Endothelial cell of umbilical vein (primary cell): ENCODE measurements around the gene RNF135. TPM values are rescaled to one million over a fixed set of nuclear protein-coding genes. Genes with fewer than 3 reads are reported as not detected.

ENCODE experiments used
- BruUV-seq: library from RNA; stranded (reverse); fragments of 400-500 nt; replicated peaks from 2 replicates; lab custom pipeline; 2021; lab: Mats Ljungman, UMichigan
- CTCF ChIA-PET: fragments of 300-600, 350-600 bp; sonication (Branson Sonifier 250); formaldehyde crosslinking; loops from one replicate; lab custom pipeline; 2021; ENCODE audit warnings: antibody characterized with exemption, inconsistent platforms; lab: Charles Lee
- POLR2A ChIA-PET: fragments of 300-600, 350-600 bp; sonication (Branson Sonifier 250); formaldehyde crosslinking; loops from one replicate; lab custom pipeline; 2021; ENCODE audit warnings: antibody characterized with exemption, inconsistent platforms; lab: Charles Lee
- DNase-seq: peaks from one replicate; pipeline ENCODE4 v3.0.0-alpha.2; 2011; ENCODE audit warnings: low read depth, low spot score
- FAIRE-seq: peaks from 2 replicates; lab custom pipeline; 2011; peaks lifted over from hg19 to GRCh38; lab: Jason Lieb, UNC
- H2AFZ ChIP-seq: 2 replicates; pipeline ENCODE4 v1.6.0; 2012; ENCODE audit warnings: low read depth, low read length, control low read depth, inconsistent platforms
- H3K27ac ChIP-seq: 2 replicates; pipeline ENCODE4 v1.5.1; 2011; ENCODE audit warnings: low read depth, mild to moderate bottlenecking, control low read depth, low read length, moderate library complexity; ENCODE audit not compliant: insufficient read depth
- H3K27me3 ChIP-seq, 2 experiments: 2 replicates each; pipeline versions ENCODE4 v1.6.0 to v1.6.1; 2011; ENCODE audit warnings: low read length in 2 of 2, mixed read lengths in 1 of 2; ENCODE audit not compliant: control insufficient read depth in 2 of 2, insufficient read depth in 2 of 2
- H3K36me3 ChIP-seq, 2 experiments: 2 replicates in 1 of 2; 3 replicates in 1 of 2; pipeline ENCODE4 v1.5.1; 2011; ENCODE audit warnings: low read length in 2 of 2, mild to moderate bottlenecking in 1 of 2, moderate library complexity in 1 of 2; ENCODE audit not compliant: control insufficient read depth in 2 of 2, insufficient read depth in 2 of 2; ENCODE audit errors: extremely low read depth in 1 of 2
- H3K4me1 ChIP-seq: 3 replicates; pipeline ENCODE4 v1.5.1; 2011; ENCODE audit warnings: mild to moderate bottlenecking, low read length; ENCODE audit not compliant: control insufficient read depth, insufficient read depth; ENCODE audit errors: extremely low read depth
- H3K4me2 ChIP-seq: 2 replicates; pipeline ENCODE4 v1.6.1; 2011; ENCODE audit warnings: low read length, control low read depth, mixed read lengths; ENCODE audit not compliant: insufficient read depth
- H3K4me3 ChIP-seq, 3 experiments: fragments of 200-600 bp in 1 of 3; sonication (generic), shearing (Covaris generic) in 1 of 3; replicated peaks in 1 of 3; 2 replicates each; pipeline ENCODE4 v1.5.1; 2011 to 2016; ENCODE audit warnings: control low read depth in 3 of 3, low read length in 3 of 3, mild to moderate bottlenecking in 2 of 3, inconsistent platforms in 1 of 3, low read depth in 1 of 3, moderate library complexity in 1 of 3; ENCODE audit not compliant: insufficient read depth in 1 of 3
- H3K79me2 ChIP-seq: 2 replicates; pipeline ENCODE4 v1.6.0; 2012; ENCODE audit warnings: low read length, inconsistent platforms; ENCODE audit not compliant: control insufficient read depth, insufficient read depth
- H3K9ac ChIP-seq: replicated peaks from 2 replicates; pipeline ENCODE3; 2011; ENCODE audit warnings: low read length, control low read depth; ENCODE audit not compliant: insufficient read depth; ENCODE audit errors: extremely low read depth
- H3K9me1 ChIP-seq: replicated peaks from 3 replicates; pipeline ENCODE4 v1.6.0; 2011; ENCODE audit warnings: mild to moderate bottlenecking, low read length; ENCODE audit not compliant: control insufficient read depth, insufficient read depth; ENCODE audit errors: extremely low read depth
- H3K9me3 ChIP-seq: replicated peaks from 2 replicates; pipeline ENCODE4 v1.5.1; 2012; ENCODE audit warnings: low read length, inconsistent platforms; ENCODE audit not compliant: control insufficient read depth, insufficient read depth
- H4K20me1 ChIP-seq: replicated peaks from 2 replicates; pipeline ENCODE3; 2011; ENCODE audit warnings: mild to moderate bottlenecking, low read length; ENCODE audit not compliant: control insufficient read depth, insufficient read depth; ENCODE audit errors: extremely low read depth
- CTCF ChIP-seq, 2 donors: IDR thresholded peaks; 1 replicate in 1 of 2; 2 replicates in 1 of 2; pipeline ENCODE4 v1.5.1; 2011; ENCODE audit warnings: low read length in 2 of 2, mild to moderate bottlenecking in 2 of 2, moderate library complexity in 2 of 2, control low read depth in 1 of 2, inconsistent platforms in 1 of 2, low read depth in 1 of 2; ENCODE audit not compliant: insufficient read depth in 1 of 2; ENCODE audit errors: extremely low read depth in 1 of 2
- EZH2 ChIP-seq: IDR thresholded peaks from 2 replicates; pipeline ENCODE4 v1.6.1; 2012; ENCODE audit warnings: borderline replicate concordance, low read depth, mild to moderate bottlenecking, moderate library complexity, low read length, inconsistent platforms; ENCODE audit not compliant: severe bottlenecking
- FOS ChIP-seq: IDR thresholded peaks from 2 replicates; pipeline ENCODE4 v1.6.1; 2011; ENCODE audit warnings: mild to moderate bottlenecking, low read length, moderate library complexity, borderline replicate concordance; ENCODE audit not compliant: insufficient read depth
- GATA2 ChIP-seq: IDR thresholded peaks from 2 replicates; pipeline ENCODE4 v1.7.0; 2011; ENCODE audit warnings: low read depth, mild to moderate bottlenecking, moderate library complexity, mixed read lengths, low read length; ENCODE audit not compliant: insufficient read length, insufficient read depth
- JUN ChIP-seq: IDR thresholded peaks from 2 replicates; pipeline ENCODE4 v1.6.1; 2011; ENCODE audit warnings: borderline replicate concordance, low read depth; ENCODE audit not compliant: insufficient read length, insufficient read depth
- MAX ChIP-seq: IDR thresholded peaks from 2 replicates; pipeline ENCODE4 v1.6.1; 2011; ENCODE audit not compliant: insufficient read depth, insufficient read length
- MYC ChIP-seq: IDR thresholded peaks from one replicate; pipeline ENCODE4 v1.6.1; 2011; ENCODE audit warnings: mild to moderate bottlenecking, low read depth, low read length
- POLR2A ChIP-seq: IDR thresholded peaks from 2 replicates; pipeline ENCODE4 v1.6.1; 2012; ENCODE audit warnings: low read depth, mild to moderate bottlenecking, control low read depth, low read length
- POLR2AphosphoS5 ChIP-seq: IDR thresholded peaks from 2 replicates; pipeline ENCODE4 v1.6.1; 2012; ENCODE audit warnings: low read depth, mild to moderate bottlenecking, control low read depth, low read length, moderate library complexity; ENCODE audit not compliant: insufficient read depth
- dilution Hi-C: fragments of 300-500 bp; cut with MboI; formaldehyde crosslinking; loops from one replicate; pipeline ENCODE4 v1.15.0; 2019; ENCODE audit warnings: low sequenced_read_pairs; ENCODE audit not compliant: extremely low pct_ligation_motif_present
- intact Hi-C: fragments of 100-400 bp; cut with micrococcal nuclease; formaldehyde crosslinking; loops from one replicate; pipeline ENCODE4 v1.10.0; 2022
- polyA plus RNA-seq, 4 experiments: library from polyadenylated mRNA; depleted of rRNA in 3 of 4; stranded (reverse) in 3 of 4; unstranded in 1 of 4; fragments of >200 nt; gene quantifications; 2 replicates each; pipeline versions ENCODE4 v1.2.1 to v1.2.3, GENCODE V29; 2011 to 2012; ENCODE audit warnings: missing spikeins in 1 of 4
- total RNA-seq: library from RNA; stranded (reverse); gene quantifications from 2 replicates; pipeline ENCODE4 v1.2.3, GENCODE V29; 2021

Gene RNF135
- total and polyA plus RNA-seq, 2 donors (not counting 3 experiments of a cell fraction or from before 2014, with no cell fraction given) = 11.6 to 12.0 TPM

- H3K4me3 ChIP-seq = no peak overlapping the region
- no peaks in the 10 kb centered on the region for H3K4me1 ChIP-seq
- BruUV-seq = no TSS peak
- H2AFZ ChIP-seq = no peak overlapping the region
- H3K9me1 ChIP-seq = no peaks in the 10 kb centered on the region
- intact Hi-C loops = no loop called here
- H3K27me3 ChIP-seq = peaks cover 0 to 10% of the 10 kb centered on the region in 2 experiments
- dilution Hi-C loops = no loop called here
- no peak overlapping the region for H3K4me2 ChIP-seq
- DNase-seq (no peak), FAIRE-seq (no peak)
- CTCF ChIA-PET = no interaction called here
- TF ChIP-seq MYC (no peak), MAX (no peak), POLR2A (no peak), FOS (no peak), GATA2 (no peak), EZH2 (no peak), CTCF (IDR thresholded peaks at IDR 0.05; ENCODE audit: extremely low read depth in 1 of 2, insufficient read depth in 1 of 2, low read depth in 1 of 2, low read length in 2 of 2) (no peak), POLR2AphosphoS5 (no peak), JUN (no peak)
- H3K79me2 ChIP-seq = no peaks in the 10 kb centered on the region
- no peak overlapping the region for H3K9ac ChIP-seq
- H3K36me3 ChIP-seq = no peaks in the 10 kb centered on the region
- H3K27ac ChIP-seq = no peak overlapping the region
- no peaks in the 10 kb centered on the region for H4K20me1 ChIP-seq
- H3K9me3 ChIP-seq = no peaks in the 10 kb centered on the region
- POLR2A ChIA-PET = no interaction called here
Measured at GRCh38 chr17:30942308-30943079, 28.3 kb upstream of the RNF135 start.
